D721Med (cell line): Measurements from ENCODE around the gene TYSND1.
"Not testable (repeated sequence)": the region's sequence is repeated elsewhere in the genome, so short reads cannot be mapped to it uniquely, and the experiment has no call there.

Source experiments
- DNase-seq: peaks from one replicate; pipeline ENCODE4 v3.0.0; 2011; ENCODE audit warnings: low spot score; ENCODE audit not compliant: insufficient read length
- FAIRE-seq: peaks from 2 replicates; lab custom pipeline; 2011; peaks lifted over from hg19 to GRCh38; lab: Jason Lieb, UNC
- CTCF ChIP-seq: IDR thresholded peaks from 2 replicates; pipeline ENCODE4 v1.5.1; 2012; ENCODE audit warnings: mild to moderate bottlenecking, control low read depth; ENCODE audit not compliant: insufficient read depth; ENCODE audit errors: missing control alignments

TYSND1 gene

GRCh38 chr10:70112071-70112470 is 34.4 kb downstream of the TYSND1 start:
- FAIRE-seq (no peak), DNase-seq (no peak)
- TF ChIP-seq CTCF, result no peak

GRCh38 chr10:70111496-70111895 is 35.0 kb downstream of the TYSND1 start:
- no peak for TF ChIP-seq CTCF
- no peak for FAIRE-seq
- no peak for DNase-seq

GRCh38 chr10:70109064-70109729 is 37.3 kb downstream of the TYSND1 start:
- no peak for TF ChIP-seq CTCF
- DNase-seq (no peak), FAIRE-seq (no peak)

- no peak for DNase-seq
- FAIRE-seq, result no peak
- peak; percentile 50 for TF ChIP-seq CTCF
Observed at GRCh38 chr10:70106958-70107791, 39.3 kb downstream of the TYSND1 start.

GRCh38 chr10:70101668-70102067 is 44.8 kb downstream of the TYSND1 start:
- no peak for TF ChIP-seq CTCF
- no peak for DNase-seq
- FAIRE-seq, result no peak

- DNase-seq, FAIRE-seq: not testable (repeated sequence)
Observed at GRCh38 chr10:70101068-70101562, 45.4 kb downstream of the TYSND1 start.

GRCh38 chr10:70098271-70098670 is 48.2 kb downstream of the TYSND1 start:
- FAIRE-seq, result no peak
- DNase-seq, result no peak
- TF ChIP-seq CTCF, result no peak
